Measurements from ENCODE around the gene TCTN1. TPM values are rescaled to one million over a fixed set of nuclear protein-coding genes. Genes with fewer than 3 reads are reported as not detected.

The TCTN1 gene
- total and polyA plus RNA-seq, 2 donors (not counting 1 experiment from before 2014, with no cell fraction given), result 49.1 to 69.8 TPM

GRCh38 chr12:110686294-110686903 lies 72.5 kb downstream of the TCTN1 start:
- Histone ChIP-seq H3K36me3 (replicated peaks in 1 of 2; ENCODE audit: control extremely low read depth in 1 of 2, control insufficient read depth in 1 of 2, extremely low read depth in 1 of 2, insufficient read depth in 2 of 2, low read length in 1 of 2) (peaks cover 2 to 67% of the 10 kb centered on the region in 2 experiments), H3K4me1 (ENCODE audit: control insufficient read depth in 2 of 2, insufficient read depth in 2 of 2, low read length in 2 of 2) (peaks cover 53 to 74% of the 10 kb centered on the region in 2 donors), H3K4me2 (replicated peaks; ENCODE audit: low read depth, low read length, poor library complexity, severe bottlenecking) (peak overlapping the region; percentile 83), H3K9me3 (ENCODE audit: control extremely low read depth in 1 of 3, control insufficient read depth in 2 of 3, insufficient read depth in 1 of 3, low read length in 2 of 3) (peaks cover 0 to 3% (median 0%) of the 10 kb centered on the region in 3 donors), H2AFZ (ENCODE audit: insufficient read depth, low read depth, low read length, poor library complexity, severe bottlenecking) (no peak overlapping the region), H3K27ac (ENCODE audit: low read length in 2 of 2) (peak overlapping the region in 1 of 2 donors; percentile 68), H3K27me3 (replicated peaks in 1 of 4; ENCODE audit: control extremely low read depth in 1 of 4, control insufficient read depth in 3 of 4, insufficient read depth in 4 of 4, low read length in 3 of 4) (no peaks in the 10 kb centered on the region), H3K4me3 (ENCODE audit: control extremely low read depth in 1 of 5, extremely low read depth in 1 of 5, insufficient read depth in 1 of 5, low read depth in 2 of 5, low read length in 4 of 5) (peak overlapping the region; percentile 72 to 98 (median 92)), H3K79me2 (ENCODE audit: control insufficient read depth, insufficient read depth, low read length) (peaks cover 88% of the 10 kb centered on the region), H3K9ac (ENCODE audit: low read length) (peak overlapping the region; percentile 84), H4K20me1 (ENCODE audit: control insufficient read depth, insufficient read depth, low read length, poor library complexity, severe bottlenecking) (peaks cover 66% of the 10 kb centered on the region)
- POLR2A ChIA-PET, result interaction anchor here (0.6 to 3.5 kb wide), 9 partner anchors 9 to 237 kb away, joined by 3 to 28 read pairs (median 4); partner anchors contain the start of gene ARPC3
- peaks cover 74% of the 10 kb centered on the region for H3K4me1 Mint-ChIP-seq
- TF ChIP-seq EZH2 (IDR thresholded peaks at IDR 0.05; ENCODE audit: borderline replicate concordance, insufficient read depth, low read depth, low read length, poor library complexity, severe bottlenecking) (no peak), CTCF (IDR thresholded peaks at IDR 0.05) (no peak)
- no peaks in the 10 kb centered on the region for H3K9me3 Mint-ChIP-seq (ENCODE audit: insufficient read depth)
- peak; percentile 11 for ATAC-seq (ENCODE audit: low read depth)
- intact Hi-C loops (cut with micrococcal nuclease), result loop anchor here (5.0 kb wide), 3 partner anchors 39 to 124 kb away; partner anchors contain the start of gene PPP1CC
- WGBS (ENCODE audit: insufficient coverage), result 0% methylated on average over 1 of the region's 3 CpGs
- CTCF ChIA-PET, result interaction anchor here (0.6 to 3.1 kb wide), 13 partner anchors 8 to 255 kb away, joined by 3 to 19 read pairs (median 4); partner anchors contain the start of genes FAM216A and GPN3
- no peaks in the 10 kb centered on the region for H3K27me3 Mint-ChIP-seq
- DNase-seq, result no peak
- peak overlapping the region; percentile 99 for H3K4me3 Mint-ChIP-seq
- peak overlapping the region; percentile 93 for H3K27ac Mint-ChIP-seq
